IPS-18c (cell line): Measurements from ENCODE around the gene CCDC191.

ENCODE experiments used
- H3K4me3 ChIP-seq: 2 replicates; pipeline ENCODE4 v1.7.0; 2013; ENCODE audit warnings: low read depth, mild to moderate bottlenecking, low read length, moderate library complexity; ENCODE audit not compliant: insufficient read depth
- H3K9me3 ChIP-seq: one replicate; pipeline ENCODE4 v1.6.1; 2013; ENCODE audit warnings: mild to moderate bottlenecking, low read length, moderate library complexity; ENCODE audit not compliant: control insufficient read depth, insufficient read depth

Gene CCDC191

DNA sequence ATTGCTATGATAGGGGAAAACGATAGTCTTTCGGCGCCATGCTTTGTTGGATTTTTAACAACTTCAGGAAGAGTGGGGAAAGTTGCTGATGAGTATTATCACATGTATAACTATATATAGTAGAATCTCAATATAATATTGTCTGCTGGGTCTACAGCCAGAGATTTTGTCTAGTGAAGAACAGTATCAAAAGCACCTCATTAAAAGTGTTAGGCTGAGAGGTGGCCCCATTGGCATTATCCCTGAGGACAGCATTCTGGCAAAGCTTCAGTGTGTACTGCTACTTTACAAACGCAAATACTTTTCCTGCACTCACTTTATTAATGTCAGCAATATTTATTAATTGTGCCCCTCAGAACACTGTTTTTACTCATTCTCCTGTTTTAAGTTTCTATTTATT lies 12.0 kb upstream of the CCDC191 start:
- H3K4me3 ChIP-seq: no peak overlapping the region
- no peaks in the 10 kb centered on the region for H3K9me3 ChIP-seq

DNA sequence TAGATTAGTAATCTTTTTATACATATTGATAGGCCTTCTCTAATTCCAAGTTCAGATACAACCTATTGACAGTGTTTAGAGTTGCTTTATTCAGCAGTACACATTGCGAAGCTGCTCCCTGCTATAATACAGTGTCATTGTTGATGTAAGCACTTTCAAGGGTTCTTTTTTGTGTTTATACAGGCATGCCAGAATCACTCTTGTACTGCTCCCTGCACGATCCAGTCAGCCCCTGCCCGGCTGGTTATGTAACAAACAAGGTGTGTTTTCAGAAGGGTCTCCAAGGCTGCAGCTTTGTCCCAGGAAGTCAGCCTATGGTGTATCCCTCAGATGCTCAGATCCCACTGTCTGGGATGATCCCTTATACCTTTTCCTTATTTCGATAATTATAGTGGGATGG lies 11.5 kb upstream of the CCDC191 start:
- Histone ChIP-seq H3K9me3 (no peaks in the 10 kb centered on the region), H3K4me3 (no peak overlapping the region)

DNA sequence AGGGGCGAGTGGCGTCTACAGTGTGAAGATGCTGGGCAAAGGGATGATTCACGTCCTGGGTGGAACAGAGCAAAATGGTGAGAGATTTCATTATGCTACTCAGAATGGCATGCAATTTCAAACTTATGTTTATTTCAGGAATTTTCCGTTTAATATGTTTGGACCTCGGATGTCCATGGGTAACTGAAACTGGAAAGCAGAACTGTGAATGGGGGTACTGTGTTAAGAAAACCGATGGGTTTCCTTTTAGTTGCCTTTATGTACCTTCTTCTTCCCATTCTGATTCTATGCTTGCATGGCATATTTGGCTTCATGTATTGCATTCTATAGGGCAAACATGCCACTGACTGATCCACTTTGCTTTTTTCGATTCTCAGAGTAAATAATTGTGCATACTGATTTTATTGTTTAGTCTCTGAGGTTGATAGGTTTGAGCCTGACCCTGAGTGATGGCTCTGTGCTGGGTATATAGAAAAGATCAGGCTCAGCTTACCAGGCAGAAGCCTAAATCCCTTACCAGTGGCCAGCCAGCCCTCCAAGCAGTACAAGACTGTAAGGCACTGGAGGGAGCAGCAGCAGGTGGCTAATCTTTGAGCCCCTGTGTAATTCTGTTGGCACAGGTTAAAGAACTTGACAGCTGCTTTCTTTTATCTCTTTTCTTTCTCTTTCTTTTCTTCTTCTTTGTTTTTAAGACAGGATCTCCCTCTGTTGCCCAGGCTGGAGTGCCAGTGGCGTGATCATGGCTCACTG lies 4.8 kb upstream of the CCDC191 start:
- no peak overlapping the region for H3K4me3 ChIP-seq
- H3K9me3 ChIP-seq: no peaks in the 10 kb centered on the region

DNA sequence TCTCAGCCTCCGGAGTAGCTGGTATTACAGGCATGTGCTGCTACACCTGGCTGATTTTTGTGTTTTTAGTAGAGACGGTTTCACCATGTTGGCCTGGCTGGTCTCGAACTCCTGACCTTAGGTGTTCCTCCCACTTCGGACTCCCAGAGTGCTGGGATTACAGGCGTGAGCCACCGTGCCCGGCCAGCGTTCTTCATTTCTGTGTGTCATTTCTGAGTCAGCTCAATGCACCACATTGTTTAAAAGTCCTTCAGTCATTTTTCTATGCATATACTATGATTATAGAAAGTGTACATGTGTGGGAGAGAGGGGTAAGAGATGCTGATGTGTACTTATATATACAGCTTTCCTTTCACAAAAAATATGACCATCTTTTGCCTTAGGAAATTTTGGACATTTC lies 2.3 kb upstream of the CCDC191 start:
- no peaks in the 10 kb centered on the region for H3K9me3 ChIP-seq
- no peak overlapping the region for H3K4me3 ChIP-seq

DNA sequence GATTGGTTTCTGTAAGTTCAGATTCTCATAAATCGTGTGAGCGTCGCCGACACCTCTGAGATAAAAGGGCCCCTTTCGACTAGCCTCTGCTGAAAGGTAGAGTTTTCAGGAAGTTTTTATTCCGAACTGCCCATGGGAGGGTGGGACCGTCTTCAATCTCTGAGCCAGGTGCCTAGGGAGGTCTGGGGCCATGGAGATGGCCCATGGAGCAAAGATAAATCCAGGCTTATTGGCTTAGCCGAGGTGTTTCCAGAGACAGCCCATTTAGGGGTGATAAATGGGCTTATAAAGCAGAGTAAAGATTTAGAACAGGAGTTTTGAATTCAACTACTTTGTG lies 653 bp upstream of the CCDC191 start:
- H3K9me3 ChIP-seq: no peaks in the 10 kb centered on the region
- peak overlapping the region; percentile 60 for H3K4me3 ChIP-seq

DNA sequence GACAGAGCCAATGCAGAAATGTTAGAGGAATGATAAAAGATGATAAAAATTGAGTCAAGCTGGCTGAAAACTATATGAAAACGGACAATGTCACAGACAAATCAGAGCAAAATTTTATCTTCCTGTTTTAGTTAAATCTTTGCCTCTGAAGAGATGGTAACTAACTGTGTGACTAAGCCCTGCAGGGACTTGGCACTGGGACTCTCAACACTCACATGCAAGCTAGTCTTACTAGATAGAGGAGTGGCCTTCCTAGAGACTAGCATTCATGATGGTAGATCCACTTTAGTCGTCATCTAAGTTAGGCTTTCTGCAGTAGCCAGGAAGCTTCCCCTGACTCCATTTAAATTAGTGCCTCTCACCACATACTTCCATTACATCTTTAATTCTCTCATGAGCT lies 4.1 kb downstream of the CCDC191 start:
- no peaks in the 10 kb centered on the region for H3K9me3 ChIP-seq
- no peak overlapping the region for H3K4me3 ChIP-seq

DNA sequence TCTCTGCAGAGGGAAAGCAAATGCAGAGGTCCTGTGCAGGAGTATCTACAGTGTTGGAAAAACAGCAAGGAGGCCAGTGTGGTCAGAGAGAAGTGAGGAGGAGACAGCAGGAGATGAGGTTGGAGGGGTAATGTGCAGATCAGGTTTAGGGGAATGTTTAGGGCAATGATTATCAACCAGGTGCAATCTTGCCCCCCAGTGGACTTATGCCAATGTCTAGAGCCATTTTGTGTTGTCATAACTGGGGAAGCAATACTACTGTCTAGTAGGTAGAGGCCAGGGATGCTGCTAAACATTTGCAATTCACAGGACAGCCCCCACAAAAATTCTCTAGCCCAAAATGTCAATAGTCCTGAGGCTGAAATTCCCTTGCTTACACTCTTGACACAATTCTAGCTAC lies 13.1 kb downstream of the CCDC191 start:
- no peaks in the 10 kb centered on the region for H3K9me3 ChIP-seq
- H3K4me3 ChIP-seq: no peak overlapping the region

DNA sequence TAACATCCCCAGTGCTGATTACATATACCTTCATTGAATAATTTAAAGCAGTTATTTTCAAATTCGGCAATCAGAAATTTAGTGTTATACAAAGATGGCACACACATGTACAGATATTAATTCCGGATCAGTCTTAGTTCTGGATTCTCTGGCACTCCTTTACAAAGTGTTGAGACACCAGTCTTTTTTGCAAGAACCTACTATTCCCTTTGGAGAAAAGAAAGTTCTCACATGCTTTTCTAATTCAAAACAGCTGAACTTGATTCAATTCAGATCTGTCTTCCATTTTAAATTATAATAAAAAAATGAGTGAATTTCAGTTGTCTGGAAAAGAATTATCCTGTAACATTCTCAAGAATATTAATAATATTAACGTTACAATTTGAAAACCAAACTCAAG lies 20.4 kb downstream of the CCDC191 start:
- Histone ChIP-seq H3K4me3 (no peak overlapping the region), H3K9me3 (no peaks in the 10 kb centered on the region)

DNA sequence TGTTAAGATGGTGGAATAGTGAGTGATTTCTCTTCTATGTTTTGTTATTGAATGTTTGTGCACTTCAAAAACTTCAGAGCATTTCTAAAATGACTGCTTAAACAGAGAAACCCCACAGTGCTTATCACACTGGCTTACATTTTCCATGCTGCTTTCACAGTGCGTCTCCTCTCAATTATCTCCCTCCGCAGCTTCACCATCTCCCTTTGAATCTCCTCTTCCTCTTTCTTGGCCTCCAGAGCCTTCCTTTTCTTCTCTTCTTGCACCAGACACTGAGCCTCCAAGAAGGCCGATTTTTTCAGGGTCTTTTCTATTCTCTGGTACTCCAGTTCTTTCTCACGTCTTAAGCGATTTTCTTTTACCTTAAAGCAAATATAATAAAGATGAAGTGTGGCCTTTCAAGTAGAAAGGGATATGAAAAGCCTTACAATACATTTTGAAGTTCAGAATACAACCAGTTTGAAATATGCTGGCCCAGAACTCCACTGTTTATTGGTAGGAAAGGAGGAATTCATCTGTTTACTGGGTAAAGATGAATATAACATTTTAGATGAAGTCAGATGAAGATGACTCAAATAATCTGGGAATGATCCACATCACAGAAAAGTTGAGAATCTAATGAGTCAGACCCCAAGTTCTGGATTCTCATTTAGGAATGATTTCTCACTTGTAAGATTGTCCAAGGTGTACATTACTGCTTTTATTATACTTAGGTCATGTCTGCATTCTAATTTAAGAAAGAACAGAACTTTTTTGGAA lies 21.4 kb downstream of the CCDC191 start:
- Histone ChIP-seq H3K4me3 (no peak overlapping the region), H3K9me3 (no peaks in the 10 kb centered on the region)

DNA sequence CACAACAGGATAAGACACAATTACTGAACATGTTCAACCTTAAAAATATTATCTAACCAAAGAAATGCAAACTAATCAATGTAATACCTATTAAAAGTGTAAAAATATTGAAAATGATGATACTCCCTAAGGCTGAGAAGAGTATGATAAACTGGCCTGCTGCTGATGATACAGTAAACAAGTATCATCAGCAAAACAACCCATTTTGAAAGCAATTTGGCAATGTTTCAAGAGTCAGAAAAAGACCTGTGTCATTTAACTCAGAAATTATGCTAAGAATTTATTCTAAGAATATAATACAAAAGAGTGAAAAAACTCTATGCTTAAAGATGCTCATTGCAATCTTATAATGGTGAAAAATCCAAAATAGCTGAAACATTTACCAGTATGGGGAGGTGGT lies 22.1 kb downstream of the CCDC191 start:
- H3K9me3 ChIP-seq: no peaks in the 10 kb centered on the region

DNA sequence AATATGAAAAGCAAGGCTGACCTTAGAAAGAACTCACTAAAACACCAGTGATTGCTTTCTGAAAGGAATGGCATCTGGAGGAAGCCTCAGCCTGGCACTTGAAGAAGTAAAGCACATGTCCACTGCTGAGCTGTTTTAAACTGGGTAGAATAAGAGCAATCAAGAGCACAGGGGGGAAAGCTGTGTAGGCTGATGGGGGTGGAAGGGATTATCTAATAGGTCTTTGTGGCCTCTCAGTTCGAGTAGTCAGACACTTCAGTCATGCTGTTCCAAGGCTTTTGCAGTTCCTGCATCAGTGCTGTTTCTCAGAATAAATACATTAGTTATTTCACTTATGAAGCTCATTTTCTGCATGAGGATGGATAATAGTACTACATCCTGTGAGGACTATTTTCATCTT lies 22.6 kb downstream of the CCDC191 start:
- Histone ChIP-seq H3K4me3 (no peak overlapping the region), H3K9me3 (no peaks in the 10 kb centered on the region)

More for the DNA sequence above, 22.1 kb downstream of the CCDC191 start:
- H3K4me3 ChIP-seq: no peak overlapping the region

DNA sequence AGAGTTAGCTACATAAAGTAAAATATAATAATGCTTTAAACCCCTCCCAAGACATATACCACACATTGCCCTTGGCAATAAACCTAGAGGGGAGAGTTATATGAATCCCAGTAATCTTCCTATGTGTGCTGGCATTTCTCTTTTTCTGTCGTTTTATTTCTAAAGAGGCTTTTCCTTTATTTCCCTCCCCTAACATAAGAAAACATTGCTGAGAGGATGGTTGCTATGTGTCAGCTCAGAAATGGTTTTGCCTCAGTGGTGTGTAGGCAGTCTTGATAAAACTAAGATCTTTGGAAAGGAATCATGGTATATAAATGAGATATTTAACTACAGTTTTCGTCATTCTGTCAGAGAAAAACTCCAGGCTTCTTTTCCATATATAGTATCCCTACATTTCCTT lies 30.0 kb downstream of the CCDC191 start:
- Histone ChIP-seq H3K9me3 (no peaks in the 10 kb centered on the region), H3K4me3 (no peak overlapping the region)

DNA sequence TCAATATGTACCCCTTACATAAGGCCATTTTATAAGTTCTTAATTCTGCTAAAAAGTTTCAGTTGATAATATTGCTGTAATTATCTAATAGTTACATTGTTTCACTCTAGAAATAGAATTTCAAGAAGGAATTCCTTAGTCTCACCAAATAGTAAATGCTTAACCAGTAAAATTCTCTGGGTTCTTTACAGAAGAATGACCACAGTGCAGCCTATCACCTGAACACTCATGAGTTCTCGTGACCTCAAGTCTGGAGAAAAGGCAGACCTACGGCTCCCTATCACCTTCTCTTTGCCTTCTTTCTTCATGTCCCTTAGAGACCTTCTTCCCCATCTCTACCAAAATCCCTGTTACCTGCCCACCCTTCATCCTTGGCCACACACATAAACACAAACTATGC lies 30.9 kb downstream of the CCDC191 start:
- Histone ChIP-seq H3K4me3 (no peak overlapping the region), H3K9me3 (no peaks in the 10 kb centered on the region)

DNA sequence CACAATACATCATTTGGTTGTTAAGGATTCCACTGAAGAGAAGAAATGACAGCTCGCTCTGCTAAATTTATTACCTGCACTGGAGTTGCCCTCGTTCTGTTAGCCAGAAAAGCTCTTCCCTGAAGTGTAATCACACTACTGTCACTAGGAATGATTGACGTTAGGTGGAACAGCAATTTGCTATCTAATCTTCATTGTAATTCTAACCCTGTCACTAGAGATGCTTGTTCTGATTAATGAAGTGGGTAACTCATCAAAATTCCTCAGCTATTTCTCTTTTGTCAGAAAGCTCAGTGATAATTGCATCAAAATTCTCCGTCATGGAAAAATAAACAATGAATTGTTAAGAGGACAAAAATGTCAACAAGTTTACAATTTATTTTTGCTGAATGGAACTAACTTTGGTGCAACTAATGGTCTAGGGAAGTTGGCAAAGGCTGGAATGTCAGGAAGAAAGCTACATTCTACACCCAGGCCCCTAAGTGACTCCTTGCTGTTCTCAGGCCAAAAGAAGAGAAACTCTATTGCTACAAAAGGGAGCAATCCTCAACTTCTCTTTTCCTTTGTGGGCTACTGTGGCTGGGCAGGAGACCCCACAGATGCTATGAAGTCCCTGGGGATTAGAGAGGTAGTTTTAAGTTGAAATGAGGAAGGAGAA lies 34.1 kb downstream of the CCDC191 start:
- H3K9me3 ChIP-seq: no peaks in the 10 kb centered on the region
- H3K4me3 ChIP-seq: no peak overlapping the region

DNA sequence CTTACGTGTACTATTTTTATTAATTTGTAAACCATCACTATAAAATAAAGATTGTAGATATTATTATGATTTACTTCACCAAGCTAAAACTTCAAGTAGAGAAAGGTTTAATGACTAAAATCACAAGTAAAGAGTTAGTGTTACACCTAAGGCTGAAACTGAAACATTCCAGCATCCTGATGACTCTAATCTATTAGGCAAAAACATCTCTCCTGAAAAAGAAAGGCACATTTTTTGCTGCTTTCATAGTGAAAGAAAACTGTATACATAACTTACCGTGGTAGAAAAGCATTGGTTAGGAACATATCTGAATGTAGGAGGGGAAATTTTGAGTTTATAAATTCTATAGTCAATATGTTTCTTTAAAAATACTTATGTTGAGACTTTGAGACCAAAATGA lies 35.4 kb downstream of the CCDC191 start:
- Histone ChIP-seq H3K4me3 (no peak overlapping the region), H3K9me3 (no peaks in the 10 kb centered on the region)

DNA sequence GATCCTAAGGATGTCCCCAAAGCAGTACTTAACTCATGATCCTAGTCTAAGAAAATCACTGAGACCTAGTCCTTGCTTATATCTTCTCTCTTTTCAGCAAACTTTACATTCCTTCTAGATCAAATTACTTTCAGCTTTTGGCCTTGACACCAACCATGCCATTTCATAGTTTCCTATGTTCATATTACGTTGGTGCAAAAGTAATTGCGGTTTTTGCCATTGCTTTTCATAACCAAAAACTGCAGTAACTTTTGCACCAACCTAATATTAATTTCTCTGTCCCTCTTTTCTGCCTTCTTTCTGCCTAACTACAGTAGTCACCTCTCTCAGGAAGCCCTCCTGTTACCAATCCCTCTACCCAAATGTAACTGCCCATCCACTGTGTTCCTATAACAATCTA lies 36.8 kb downstream of the CCDC191 start:
- no peaks in the 10 kb centered on the region for H3K9me3 ChIP-seq
- H3K4me3 ChIP-seq: no peak overlapping the region

DNA sequence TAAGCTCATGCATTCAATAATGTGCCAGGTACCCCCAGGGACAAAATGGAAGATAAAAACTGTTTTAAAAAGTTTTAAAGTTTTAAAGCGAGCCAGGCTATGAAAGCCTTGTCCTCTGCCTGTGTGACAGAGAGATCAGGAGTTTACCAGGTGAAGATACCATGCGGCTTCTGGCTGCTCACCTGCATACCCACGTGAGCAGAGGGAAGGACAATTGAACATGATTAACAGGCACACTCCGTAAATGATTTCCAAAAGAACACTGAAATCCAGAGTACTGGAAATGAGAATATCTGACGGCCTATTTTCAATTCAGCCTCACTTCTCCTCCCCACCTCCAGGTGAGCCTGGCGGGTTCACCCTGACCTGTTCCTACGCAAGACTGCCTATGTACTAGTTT lies 42.1 kb downstream of the CCDC191 start:
- H3K9me3 ChIP-seq: no peaks in the 10 kb centered on the region
- H3K4me3 ChIP-seq: no peak overlapping the region

DNA sequence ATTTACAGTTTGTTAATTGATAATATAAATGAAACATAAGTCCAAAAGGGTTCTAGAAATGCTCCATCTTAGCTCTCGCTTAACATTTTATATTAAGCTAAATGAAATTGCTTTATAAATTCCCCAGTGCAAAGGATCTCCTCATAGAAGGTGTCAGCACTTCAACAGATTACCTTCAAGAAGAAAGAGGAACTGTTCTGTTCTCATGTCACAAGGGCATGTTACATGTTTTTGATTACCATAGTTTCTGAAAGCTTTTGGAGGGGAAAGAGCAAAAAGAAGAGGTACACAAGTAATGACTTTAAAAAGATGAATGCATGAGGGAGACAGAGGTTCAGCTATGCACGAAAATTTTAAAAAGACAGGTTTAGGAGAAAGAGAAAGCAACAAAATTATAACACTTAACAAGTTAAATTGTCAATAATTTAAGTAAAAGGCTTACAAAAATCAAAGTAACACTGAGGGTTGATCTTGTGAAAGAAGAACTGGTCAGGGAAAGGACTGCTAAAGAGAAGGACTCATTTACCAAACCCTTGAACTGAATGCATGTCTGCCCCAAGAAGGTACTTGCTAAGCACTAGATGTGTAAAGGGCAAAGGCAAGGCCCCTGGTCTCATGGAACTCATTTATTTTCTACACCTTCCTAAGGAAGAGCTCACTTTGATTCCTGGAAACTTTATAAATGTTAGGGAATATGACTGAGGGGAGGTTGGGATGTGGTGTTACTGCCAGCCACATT lies 45.1 kb downstream of the CCDC191 start:
- no peaks in the 10 kb centered on the region for H3K9me3 ChIP-seq
- no peak overlapping the region for H3K4me3 ChIP-seq
